ENCODE results near the gene H2BK1.

GRCh38 chr7:151175793-151176311, 34.4 kb downstream of the H2BK1 start:
- TF ChIP-seq CTCF (conservative IDR thresholded peaks at IDR 0.05): no peak
- TF ChIP-seq ZFX (IDR thresholded peaks at IDR 0.05): no peak
